ENCODE results near the gene GJB1.

GRCh38 chrX:71178908-71179307 is 44.1 kb upstream of the GJB1 start:
- TF ChIP-seq CTCF (IDR thresholded peaks at IDR 0.05; ENCODE audit: borderline replicate concordance, extremely low read depth, low read length, poor library complexity, severe bottlenecking) (peak; percentile 81), EZH2 (IDR thresholded peaks at IDR 0.05; ENCODE audit: borderline replicate concordance, low read depth, low read length, severe bottlenecking) (no peak)

Data from DND-41 (cell line).